Coronary artery (tissue), 2 donors: ENCODE results near the gene DHRSX.
"Not testable (repeated sequence)": the region's sequence is repeated elsewhere in the genome, so short reads cannot be mapped to it uniquely, and the experiment has no call there.

Experiments used
- DNase-seq: peaks from one replicate; pipeline ENCODE4 v3.0.0-alpha.2; 2017; ENCODE audit warnings: low spot score
- H3K27ac ChIP-seq, 2 donors: fragments of 200-600 bp; sonication (generic); one replicate each; pipeline ENCODE4 v1.5.1; 2016 to 2019
- H3K4me3 ChIP-seq: fragments of 200-600 bp; sonication (generic); 2 replicates; pipeline ENCODE4 v1.5.1; 2016; ENCODE audit warnings: mild to moderate bottlenecking, moderate library complexity
- TF ChIP-seq, protein P1 (sequence below): fragments of 200-600 bp; sonication (generic); IDR thresholded peaks from one replicate; pipeline ENCODE4 v1.5.1; 2019; ENCODE audit warnings: antibody characterized with exemption

The DHRSX gene

DNA sequence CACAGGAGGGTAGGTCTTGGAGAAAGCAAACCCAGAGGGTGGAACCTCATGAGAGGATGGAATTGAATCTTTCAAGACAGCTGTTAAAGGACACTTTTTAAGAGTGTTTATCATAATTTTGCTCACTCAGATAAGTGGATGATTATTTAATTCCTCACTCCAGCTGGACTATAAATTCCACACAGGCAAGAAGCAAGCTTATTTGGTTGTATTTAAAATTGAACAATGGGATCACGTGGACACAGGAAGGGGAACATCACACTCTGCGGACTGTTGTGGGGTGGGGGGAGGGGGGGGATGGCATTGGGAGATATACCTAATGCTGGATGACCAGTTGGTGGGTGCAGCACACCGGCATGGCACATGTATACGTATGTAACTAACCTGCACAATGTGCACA is 116.3 kb downstream of the DHRSX start:
- no peak for DNase-seq
- TF ChIP-seq, protein P1, sequence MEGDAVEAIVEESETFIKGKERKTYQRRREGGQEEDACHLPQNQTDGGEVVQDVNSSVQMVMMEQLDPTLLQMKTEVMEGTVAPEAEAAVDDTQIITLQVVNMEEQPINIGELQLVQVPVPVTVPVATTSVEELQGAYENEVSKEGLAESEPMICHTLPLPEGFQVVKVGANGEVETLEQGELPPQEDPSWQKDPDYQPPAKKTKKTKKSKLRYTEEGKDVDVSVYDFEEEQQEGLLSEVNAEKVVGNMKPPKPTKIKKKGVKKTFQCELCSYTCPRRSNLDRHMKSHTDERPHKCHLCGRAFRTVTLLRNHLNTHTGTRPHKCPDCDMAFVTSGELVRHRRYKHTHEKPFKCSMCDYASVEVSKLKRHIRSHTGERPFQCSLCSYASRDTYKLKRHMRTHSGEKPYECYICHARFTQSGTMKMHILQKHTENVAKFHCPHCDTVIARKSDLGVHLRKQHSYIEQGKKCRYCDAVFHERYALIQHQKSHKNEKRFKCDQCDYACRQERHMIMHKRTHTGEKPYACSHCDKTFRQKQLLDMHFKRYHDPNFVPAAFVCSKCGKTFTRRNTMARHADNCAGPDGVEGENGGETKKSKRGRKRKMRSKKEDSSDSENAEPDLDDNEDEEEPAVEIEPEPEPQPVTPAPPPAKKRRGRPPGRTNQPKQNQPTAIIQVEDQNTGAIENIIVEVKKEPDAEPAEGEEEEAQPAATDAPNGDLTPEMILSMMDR, result no peak
- Histone ChIP-seq H3K27ac (no peak overlapping the region), H3K4me3 (no peak overlapping the region)

DNA sequence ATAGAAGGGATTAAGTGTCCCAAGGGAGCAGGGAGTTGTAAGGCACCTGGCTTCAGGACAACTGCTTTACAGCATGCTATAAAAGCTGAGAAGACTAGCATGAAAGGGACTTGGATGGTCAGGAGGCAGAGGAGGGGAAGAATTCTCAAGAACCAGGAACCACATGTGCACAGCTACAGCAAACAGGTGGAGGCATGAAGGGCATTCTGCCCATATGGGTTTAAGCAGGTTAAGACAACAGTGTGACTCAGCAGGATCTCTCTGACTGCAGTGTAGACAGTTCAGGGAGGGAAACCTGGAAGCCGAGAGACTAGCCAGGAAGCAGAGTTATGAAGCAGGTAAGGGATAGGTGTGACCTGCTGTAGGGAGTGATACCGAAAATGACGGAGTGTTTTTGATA is 117.0 kb downstream of the DHRSX start:
- Histone ChIP-seq H3K4me3 (no peak overlapping the region), H3K27ac (no peak overlapping the region)
- TF ChIP-seq, protein P1, result no peak
- no peak for DNase-seq

- TF ChIP-seq, protein P1, result no peak
- Histone ChIP-seq H3K4me3 (no peak overlapping the region), H3K27ac (no peak overlapping the region)
- no peak for DNase-seq
Observed at GRCh38 chrX:2383144-2383543, 117.6 kb downstream of the DHRSX start.

DNA sequence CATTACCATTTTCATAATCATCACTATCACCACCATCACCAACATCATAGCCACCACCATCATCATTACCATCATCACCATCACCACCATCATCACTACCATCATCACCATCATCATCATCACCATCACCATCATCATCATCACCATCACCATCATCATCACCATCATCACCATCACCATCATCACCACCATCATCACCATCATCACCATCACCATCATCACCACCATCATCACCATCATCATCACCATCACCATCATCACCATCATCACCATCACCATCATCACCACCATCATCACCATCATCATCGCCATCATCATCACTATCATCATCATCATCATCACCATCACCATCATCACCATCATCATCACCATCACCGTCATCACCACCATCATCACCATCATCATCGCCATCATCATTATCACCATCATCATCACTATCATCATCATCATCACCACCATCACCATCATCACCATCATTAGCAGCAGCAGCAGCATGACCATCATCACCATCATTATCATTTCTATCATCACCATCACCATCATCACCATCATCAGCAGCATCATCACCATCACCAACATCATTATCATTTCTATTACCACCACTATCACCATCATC is 118.2 kb downstream of the DHRSX start:
- H3K4me3 ChIP-seq, DNase-seq, H3K27ac ChIP-seq: not testable (repeated sequence)

DNA sequence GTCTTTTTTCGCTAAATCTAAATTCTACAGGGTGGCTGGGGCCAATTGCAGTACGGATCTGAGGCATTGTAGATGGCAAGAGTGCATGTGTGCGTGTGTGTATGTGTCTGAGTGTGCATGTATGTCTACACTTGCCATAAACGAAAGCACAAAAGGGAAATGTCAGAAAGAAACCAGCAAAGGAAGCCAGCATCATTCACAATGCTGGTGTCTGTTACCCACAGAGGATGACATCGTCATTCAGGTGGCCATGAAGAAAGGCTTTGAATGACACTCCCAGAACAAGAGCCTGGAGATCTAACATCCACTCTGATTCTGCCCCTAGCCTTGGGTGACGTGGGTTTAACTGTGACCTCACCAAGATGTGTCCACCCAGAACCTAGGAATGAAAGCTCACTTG is 124.6 kb downstream of the DHRSX start:
- H3K4me3 ChIP-seq, result no peak overlapping the region
- TF ChIP-seq, protein P1, result no peak
- H3K27ac ChIP-seq, result no peak overlapping the region
- DNase-seq, result no peak

GRCh38 chrX:2374086-2374485 is 126.7 kb downstream of the DHRSX start:
- no peak overlapping the region for H3K27ac ChIP-seq
- no peak overlapping the region for H3K4me3 ChIP-seq
- TF ChIP-seq, protein P1, result no peak
- DNase-seq, result no peak

DNA sequence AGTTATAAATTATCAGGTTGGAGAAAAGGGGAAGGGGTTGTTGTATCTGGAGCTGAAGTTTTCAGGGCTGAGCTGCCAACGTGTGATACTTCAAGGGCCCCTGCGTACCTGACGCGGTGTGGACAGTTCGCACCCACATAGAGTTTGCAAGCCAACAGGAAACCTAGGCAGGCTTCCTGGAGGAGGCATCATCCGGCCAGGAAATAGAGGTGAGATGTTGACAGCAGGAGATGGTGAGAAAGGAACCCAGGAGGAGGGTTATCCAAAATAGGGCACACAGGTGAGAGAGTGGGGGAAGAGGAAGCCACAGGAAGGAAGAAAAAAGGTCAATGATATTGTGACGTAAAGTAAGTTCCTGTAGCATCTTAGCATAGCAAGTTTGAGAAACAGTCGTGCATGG is 127.2 kb downstream of the DHRSX start:
- no peak for DNase-seq
- TF ChIP-seq, protein P1, result no peak
- no peak overlapping the region for H3K4me3 ChIP-seq
- H3K27ac ChIP-seq, result no peak overlapping the region
